Skeletal muscle cell (primary cell): ENCODE measurements around the gene TBRG4.
"Not testable (repeated sequence)": the region's sequence is repeated elsewhere in the genome, so short reads cannot be mapped to it uniquely, and the experiment has no call there.

ENCODE experiments used
- DNase-seq: peaks from one replicate; pipeline ENCODE4 v3.0.0-alpha.2; 2010; ENCODE audit warnings: low read depth
- H3K4me3 ChIP-seq: 2 replicates; pipeline ENCODE4 v1.5.1; 2011; ENCODE audit warnings: low read depth, mild to moderate bottlenecking, control low read depth, low read length, moderate library complexity

Gene TBRG4

GRCh38 chr7:45122975-45123860 lies 11.7 kb upstream of the TBRG4 start:
- no peak for DNase-seq
- no peak overlapping the region for H3K4me3 ChIP-seq

- DNase-seq, result no peak
- no peak overlapping the region for H3K4me3 ChIP-seq
Observed at GRCh38 chr7:45119550-45119949, 8.1 kb upstream of the TBRG4 start.

- no peak for DNase-seq
Observed at GRCh38 chr7:45118889-45119331, 7.4 kb upstream of the TBRG4 start.

GRCh38 chr7:45118292-45118691 lies 6.8 kb upstream of the TBRG4 start:
- DNase-seq, result no peak
- no peak overlapping the region for H3K4me3 ChIP-seq

More at GRCh38 chr7:45118889-45119331, 7.4 kb upstream of the TBRG4 start:
- no peak overlapping the region for H3K4me3 ChIP-seq

DNA sequence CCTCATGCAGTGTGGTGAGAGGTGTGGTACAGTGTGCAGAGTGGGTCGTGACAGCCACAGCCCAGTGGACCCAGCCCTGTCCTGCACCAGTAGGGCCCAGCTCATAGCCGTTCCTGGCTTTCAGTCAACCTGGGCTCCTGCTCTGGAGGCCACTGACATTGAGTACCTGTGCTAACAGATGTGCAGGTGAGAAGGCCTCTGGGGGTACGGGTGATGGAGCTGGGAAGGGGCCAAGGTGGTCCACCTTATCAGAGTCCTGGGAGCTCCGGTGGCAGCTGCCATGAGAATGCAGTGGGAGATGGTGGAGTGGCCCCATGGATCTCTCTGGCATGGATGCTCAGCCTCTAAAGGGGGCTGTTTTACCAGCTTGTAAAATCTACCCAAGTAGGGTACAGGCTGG lies 6.1 kb upstream of the TBRG4 start:
- H3K4me3 ChIP-seq, result no peak overlapping the region

GRCh38 chr7:45116048-45116447 lies 4.6 kb upstream of the TBRG4 start:
- no peak for DNase-seq
- no peak overlapping the region for H3K4me3 ChIP-seq

More for the DNA sequence above, 6.1 kb upstream of the TBRG4 start:
- DNase-seq, result no peak

DNA sequence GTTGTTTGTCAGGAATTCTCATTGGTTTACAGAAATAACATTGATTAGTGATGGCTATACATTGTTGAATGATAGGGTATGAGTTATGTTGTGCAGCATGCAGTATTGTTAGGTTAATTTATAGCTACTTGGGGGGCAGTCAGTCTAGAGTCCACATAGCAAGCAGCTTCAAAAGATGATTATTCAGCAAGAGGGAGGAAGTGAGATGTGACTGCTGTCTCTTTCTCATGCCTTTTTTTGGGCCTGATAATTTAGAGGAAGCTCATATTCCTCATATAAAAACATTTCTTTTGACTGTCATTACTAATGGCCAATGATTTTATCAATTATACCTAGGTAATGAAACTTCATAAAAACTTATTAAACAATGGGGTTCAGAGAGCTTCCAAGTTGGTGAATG lies 3.4 kb upstream of the TBRG4 start:
- H3K4me3 ChIP-seq, result no peak overlapping the region
- no peak for DNase-seq

DNA sequence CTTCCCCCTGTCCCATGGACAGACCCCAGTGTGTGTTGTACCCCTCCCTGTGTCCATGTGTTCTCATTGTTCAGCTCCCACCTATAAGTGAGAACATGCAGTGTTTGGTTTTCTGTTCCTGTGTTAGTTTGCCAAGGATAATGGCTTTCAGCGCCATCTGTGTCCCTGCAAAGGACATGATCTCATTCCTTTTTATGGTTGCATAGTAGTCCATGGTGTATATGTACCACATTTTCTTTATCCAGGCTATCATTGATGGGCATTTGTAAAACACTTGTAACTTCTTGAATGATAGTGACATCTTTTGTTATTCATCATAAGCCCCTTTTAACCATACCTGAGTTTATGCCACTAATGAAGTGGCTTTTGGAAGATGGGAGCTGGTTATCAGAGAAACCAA lies 2.8 kb upstream of the TBRG4 start:
- not testable (repeated sequence) for DNase-seq, H3K4me3 ChIP-seq

- no peak for DNase-seq
- H3K4me3 ChIP-seq, result no peak overlapping the region
Observed at GRCh38 chr7:45112648-45113047, 1.2 kb upstream of the TBRG4 start.

GRCh38 chr7:45108863-45109262 lies 2.6 kb downstream of the TBRG4 start:
- no peak for DNase-seq
- H3K4me3 ChIP-seq, result no peak overlapping the region

DNA sequence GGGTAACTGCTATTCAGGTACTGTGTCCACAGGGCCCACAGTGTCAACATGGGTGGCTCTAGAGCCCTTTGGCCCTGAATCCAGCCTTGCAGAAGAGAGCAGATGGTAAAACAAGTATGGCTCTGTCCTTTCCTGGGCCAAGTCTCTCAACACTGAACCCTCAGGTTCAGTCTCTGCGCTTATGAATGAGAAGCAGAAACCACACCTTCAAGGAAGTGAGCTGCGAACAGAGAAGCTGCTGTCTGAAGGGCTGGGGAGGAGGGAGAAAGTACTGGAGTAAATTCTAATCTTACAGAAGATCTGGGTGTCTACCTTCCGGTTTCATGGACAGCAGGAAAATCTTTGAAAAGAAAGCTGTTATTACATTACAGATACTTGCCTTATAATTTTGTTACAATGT lies 4.1 kb downstream of the TBRG4 start:
- no peak overlapping the region for H3K4me3 ChIP-seq
- DNase-seq, result no peak

DNA sequence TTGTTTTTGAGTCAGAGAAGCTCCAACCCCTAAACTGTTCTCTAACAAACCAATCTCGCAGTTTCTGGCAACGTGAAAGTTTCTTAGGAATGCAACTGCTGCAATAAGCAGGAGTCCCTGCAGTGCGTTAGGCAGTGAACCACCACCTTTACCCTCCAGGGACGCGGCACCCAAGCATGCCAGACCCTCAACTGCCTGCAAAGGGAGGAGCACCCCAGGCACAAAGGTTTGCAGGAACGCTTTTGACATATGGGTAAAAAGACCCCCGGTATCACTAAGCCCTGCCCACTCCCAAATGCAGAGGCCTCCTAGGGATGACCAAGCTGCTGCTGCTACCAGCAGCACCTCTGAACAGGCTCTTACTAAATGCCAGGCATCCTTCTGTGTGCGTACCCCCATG lies 4.7 kb downstream of the TBRG4 start:
- no peak for DNase-seq
- no peak overlapping the region for H3K4me3 ChIP-seq

GRCh38 chr7:45105588-45106188 lies 5.8 kb downstream of the TBRG4 start:
- no peak overlapping the region for H3K4me3 ChIP-seq
- DNase-seq, result no peak

- DNase-seq, result no peak
- H3K4me3 ChIP-seq, result no peak overlapping the region
Observed at GRCh38 chr7:45104844-45105587, 6.5 kb downstream of the TBRG4 start.

DNA sequence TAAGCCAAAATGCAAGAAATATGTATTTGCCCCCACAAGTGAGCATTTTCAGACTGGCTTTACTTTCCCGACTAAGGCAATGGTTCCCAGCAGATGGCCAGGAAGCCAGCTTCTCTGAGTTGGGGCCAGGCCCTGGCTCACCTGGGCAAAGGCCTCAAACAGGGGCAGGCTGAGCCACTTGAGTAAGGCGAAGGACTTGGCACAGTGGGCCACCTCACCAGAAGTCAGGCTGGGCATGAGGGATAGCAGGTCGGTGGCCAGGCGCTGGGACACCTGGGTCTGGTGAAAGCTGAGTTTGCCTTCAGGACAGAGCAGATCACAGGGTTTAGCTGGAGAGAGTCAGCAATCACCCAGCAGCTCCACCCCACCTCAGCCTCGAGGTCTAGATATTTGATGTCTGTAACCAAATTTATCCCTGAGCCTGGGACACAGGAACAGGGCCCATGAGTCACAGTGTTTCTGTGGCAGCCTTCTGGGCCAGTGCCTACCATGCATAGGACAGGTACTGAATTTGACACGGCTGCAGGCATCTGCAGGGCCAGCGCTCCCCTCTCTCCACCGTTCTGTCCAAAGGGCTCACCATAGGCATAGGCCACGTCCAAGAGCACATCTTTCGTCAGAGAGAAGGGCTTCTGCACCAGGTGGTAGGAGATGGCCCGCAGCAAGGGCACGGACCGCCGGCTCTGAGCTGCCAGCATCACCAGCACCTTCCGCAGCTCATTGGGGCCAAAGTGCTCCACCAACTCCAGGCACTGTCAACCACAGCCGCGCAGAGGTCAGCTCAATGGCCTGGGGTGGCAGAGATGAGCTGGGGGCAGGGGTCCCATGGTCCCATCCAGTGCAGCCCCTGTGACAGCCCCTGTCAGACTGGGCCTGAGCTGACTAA lies 7.3 kb downstream of the TBRG4 start:
- H3K4me3 ChIP-seq, result no peak overlapping the region

GRCh38 chr7:45102785-45103712 lies 8.4 kb downstream of the TBRG4 start:
- no peak overlapping the region for H3K4me3 ChIP-seq
- no peak for DNase-seq

More for the DNA sequence above, 7.3 kb downstream of the TBRG4 start:
- no peak for DNase-seq

- H3K4me3 ChIP-seq, result no peak overlapping the region
- DNase-seq, result no peak
Observed at GRCh38 chr7:45101748-45102147, 9.7 kb downstream of the TBRG4 start.

GRCh38 chr7:45100761-45101480 lies 10.6 kb downstream of the TBRG4 start:
- DNase-seq, result no peak
- H3K4me3 ChIP-seq, result no peak overlapping the region
